ENCODE measurements around the gene JAZF1. TPM values are rescaled to one million over a fixed set of nuclear protein-coding genes. Genes with fewer than 3 reads are reported as not detected.
"Not testable (repeated sequence)": the region's sequence is repeated elsewhere in the genome, so short reads cannot be mapped to it uniquely, and the experiment has no call there.

Gene JAZF1
- total RNA-seq, 2 donors from 2014 or later: 12.6 to 23.6 TPM

- Mint-ChIP-seq H3K9me3 (no peaks in the 10 kb centered on the region), H3K27ac (peak overlapping the region; percentile 34 to 52), H3K27me3 (no peaks in the 10 kb centered on the region), H3K4me1 (ENCODE audit: low read depth in 2 of 2) (peaks cover 45 to 55% of the 10 kb centered on the region in 2 donors), H3K4me3 (no peak overlapping the region), H3K36me3 (no peaks in the 10 kb centered on the region)
- peak in 1 of 2 donors; percentile 57 for ATAC-seq
- DNase-seq (ENCODE audit: low spot score): no peak
Observed at GRCh38 chr7:27868131-27868550, 312.5 kb downstream of the JAZF1 start.

GRCh38 chr7:27866828-27867672 is 313.5 kb downstream of the JAZF1 start:
- DNase-seq (ENCODE audit: low spot score) (no peak), ATAC-seq (no peak)
- Mint-ChIP-seq H3K27ac (peak overlapping the region in 1 of 2 donors; percentile 55), H3K27me3 (no peaks in the 10 kb centered on the region), H3K4me3 (no peak overlapping the region), H3K36me3 (no peaks in the 10 kb centered on the region), H3K9me3 (no peaks in the 10 kb centered on the region), H3K4me1 (ENCODE audit: low read depth in 2 of 2) (peaks cover 46 to 56% of the 10 kb centered on the region in 2 donors)

- Mint-ChIP-seq H3K9me3 (no peaks in the 10 kb centered on the region), H3K4me3 (no peak overlapping the region), H3K36me3 (no peaks in the 10 kb centered on the region), H3K4me1 (ENCODE audit: low read depth in 2 of 2) (peaks cover 46 to 57% of the 10 kb centered on the region in 2 donors), H3K27me3 (no peaks in the 10 kb centered on the region), H3K27ac (peak overlapping the region in 1 of 2 donors; percentile 55)
- DNase-seq (ENCODE audit: low spot score): no peak
- ATAC-seq: peak in 1 of 2 donors; percentile 68
Observed at GRCh38 chr7:27866256-27866655, 314.3 kb downstream of the JAZF1 start.

- H3K4me3 Mint-ChIP-seq: no peak overlapping the region
- no peaks in the 10 kb centered on the region for H3K9me3 Mint-ChIP-seq
- ATAC-seq: no peak
- no peaks in the 10 kb centered on the region for H3K27me3 Mint-ChIP-seq
- H3K27ac Mint-ChIP-seq: peak overlapping the region in 1 of 2 donors; percentile 68
- no peaks in the 10 kb centered on the region for H3K36me3 Mint-ChIP-seq
- H3K4me1 Mint-ChIP-seq (ENCODE audit: low read depth in 2 of 2): peaks cover 38 to 52% of the 10 kb centered on the region in 2 donors
- no peak for DNase-seq (ENCODE audit: low spot score)
Observed at GRCh38 chr7:27863880-27864279, 316.7 kb downstream of the JAZF1 start.

GRCh38 chr7:27861747-27862146 is 318.8 kb downstream of the JAZF1 start:
- Mint-ChIP-seq H3K4me3 (no peak overlapping the region), H3K27me3 (no peaks in the 10 kb centered on the region), H3K9me3 (no peaks in the 10 kb centered on the region), H3K4me1 (ENCODE audit: low read depth in 2 of 2) (peaks cover 19 to 42% of the 10 kb centered on the region in 2 donors), H3K36me3 (no peaks in the 10 kb centered on the region), H3K27ac (peak overlapping the region in 1 of 2 donors; percentile 80)
- ATAC-seq: peak in 1 of 2 donors; percentile 36
- DNase-seq (ENCODE audit: low spot score): no peak

- H3K4me1 Mint-ChIP-seq (ENCODE audit: low read depth in 2 of 2): peaks cover 11 to 38% of the 10 kb centered on the region in 2 donors
- ATAC-seq: no peak
- peaks cover under 1% of the 10 kb centered on the region for H3K36me3 Mint-ChIP-seq
- no peaks in the 10 kb centered on the region for H3K27me3 Mint-ChIP-seq
- H3K27ac Mint-ChIP-seq: peak overlapping the region in 1 of 2 donors; percentile 36
- no peaks in the 10 kb centered on the region for H3K9me3 Mint-ChIP-seq
- no peak for DNase-seq (ENCODE audit: low spot score)
- no peak overlapping the region for H3K4me3 Mint-ChIP-seq
Observed at GRCh38 chr7:27860800-27861199, 319.8 kb downstream of the JAZF1 start.

- not testable (repeated sequence) for H3K4me3 Mint-ChIP-seq; H3K27ac Mint-ChIP-seq; ATAC-seq; H3K9me3 Mint-ChIP-seq; H3K27me3 Mint-ChIP-seq; DNase-seq (ENCODE audit: low spot score)
- peaks cover 12% of the 10 kb centered on the region for H3K36me3 Mint-ChIP-seq
- peaks cover 13 to 29% of the 10 kb centered on the region in 2 donors for H3K4me1 Mint-ChIP-seq (ENCODE audit: low read depth in 2 of 2)
Observed at GRCh38 chr7:27856703-27857485, 323.7 kb downstream of the JAZF1 start.

GRCh38 chr7:27850531-27850930 is 330.1 kb downstream of the JAZF1 start:
- no peaks in the 10 kb centered on the region for H3K27me3 Mint-ChIP-seq
- DNase-seq (ENCODE audit: low spot score) (no peak), ATAC-seq (no peak)
- no peak overlapping the region for H3K27ac Mint-ChIP-seq
- H3K9me3 Mint-ChIP-seq: peaks cover 7% of the 10 kb centered on the region
- H3K4me3 Mint-ChIP-seq: no peak overlapping the region
- H3K36me3 Mint-ChIP-seq: peaks cover 9% of the 10 kb centered on the region
- peaks cover 9 to 22% of the 10 kb centered on the region in 2 donors for H3K4me1 Mint-ChIP-seq (ENCODE audit: low read depth in 2 of 2)

GRCh38 chr7:27846388-27846787 is 334.2 kb downstream of the JAZF1 start:
- DNase-seq (ENCODE audit: low spot score) (no peak), ATAC-seq (no peak)
- Mint-ChIP-seq H3K4me1 (ENCODE audit: low read depth in 2 of 2) (peaks cover 0 to 17% of the 10 kb centered on the region in 2 donors), H3K27ac (peak overlapping the region in 1 of 2 donors; percentile 52), H3K4me3 (no peak overlapping the region), H3K9me3 (no peaks in the 10 kb centered on the region), H3K27me3 (no peaks in the 10 kb centered on the region), H3K36me3 (no peaks in the 10 kb centered on the region)

- no peaks in the 10 kb centered on the region for H3K9me3 Mint-ChIP-seq
- DNase-seq (ENCODE audit: low spot score): no peak
- no peak overlapping the region for H3K4me3 Mint-ChIP-seq
- H3K27ac Mint-ChIP-seq: no peak overlapping the region
- H3K4me1 Mint-ChIP-seq (ENCODE audit: low read depth in 2 of 2): peaks cover 2 to 16% of the 10 kb centered on the region in 2 donors
- no peaks in the 10 kb centered on the region for H3K27me3 Mint-ChIP-seq
- H3K36me3 Mint-ChIP-seq: no peaks in the 10 kb centered on the region
- no peak for ATAC-seq
Observed at GRCh38 chr7:27843584-27844305, 336.9 kb downstream of the JAZF1 start.

- Mint-ChIP-seq H3K9me3 (no peaks in the 10 kb centered on the region), H3K27me3 (no peaks in the 10 kb centered on the region), H3K4me3 (no peak overlapping the region), H3K4me1 (ENCODE audit: low read depth in 2 of 2) (peaks cover 9 to 23% of the 10 kb centered on the region in 2 donors), H3K36me3 (no peaks in the 10 kb centered on the region), H3K27ac (no peak overlapping the region)
- DNase-seq (ENCODE audit: low spot score): no peak
- peak in 1 of 2 donors; percentile 58 for ATAC-seq
Observed at GRCh38 chr7:27842851-27843250, 337.7 kb downstream of the JAZF1 start.

- ATAC-seq (no peak), DNase-seq (ENCODE audit: low spot score) (no peak)
- Mint-ChIP-seq H3K4me1 (ENCODE audit: low read depth in 2 of 2) (peaks cover 9 to 25% of the 10 kb centered on the region in 2 donors), H3K36me3 (no peaks in the 10 kb centered on the region), H3K4me3 (no peak overlapping the region), H3K27me3 (no peaks in the 10 kb centered on the region), H3K9me3 (no peaks in the 10 kb centered on the region), H3K27ac (no peak overlapping the region)
Observed at GRCh38 chr7:27842094-27842692, 338.4 kb downstream of the JAZF1 start.

- Mint-ChIP-seq H3K4me3 (no peak overlapping the region), H3K27ac (no peak overlapping the region), H3K36me3 (no peaks in the 10 kb centered on the region), H3K4me1 (ENCODE audit: low read depth in 2 of 2) (peaks cover 21% of the 10 kb centered on the region in 2 donors), H3K9me3 (no peaks in the 10 kb centered on the region), H3K27me3 (no peaks in the 10 kb centered on the region)
- DNase-seq (ENCODE audit: low spot score) (no peak), ATAC-seq (no peak)
Observed at GRCh38 chr7:27840760-27841364, 339.7 kb downstream of the JAZF1 start.

Measured in natural killer cell treated with Interleukin-12 subunit alpha and Interleukin-12 subunit beta and Interleukin-15 and Interleukin-18, amount 100 ng/mL, for 72 hours (primary cell).